ENCODE results near the gene MRPS15.

DNA sequence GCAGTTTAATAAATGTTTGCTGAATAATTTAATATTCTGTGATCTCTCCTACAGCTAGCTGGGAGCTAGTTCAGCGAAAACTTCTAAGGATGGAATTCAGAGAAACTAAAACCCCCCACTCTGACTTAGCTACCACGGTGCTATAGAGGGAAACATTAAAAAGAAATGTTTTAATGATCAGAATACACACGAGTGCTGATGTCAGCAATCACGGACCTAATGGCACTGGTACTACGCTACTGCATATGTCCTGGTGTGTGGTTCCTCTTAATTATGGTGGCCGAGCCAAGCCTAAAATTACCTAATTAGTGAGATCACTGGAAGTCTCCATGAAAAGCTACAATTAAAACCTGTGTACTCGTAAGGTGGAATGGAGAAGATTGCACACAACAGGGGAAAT lies 42.5 kb downstream of the MRPS15 start:
- TF ChIP-seq POLR2A (IDR thresholded peaks at IDR 0.05), result no peak
- TF ChIP-seq, protein P1, sequence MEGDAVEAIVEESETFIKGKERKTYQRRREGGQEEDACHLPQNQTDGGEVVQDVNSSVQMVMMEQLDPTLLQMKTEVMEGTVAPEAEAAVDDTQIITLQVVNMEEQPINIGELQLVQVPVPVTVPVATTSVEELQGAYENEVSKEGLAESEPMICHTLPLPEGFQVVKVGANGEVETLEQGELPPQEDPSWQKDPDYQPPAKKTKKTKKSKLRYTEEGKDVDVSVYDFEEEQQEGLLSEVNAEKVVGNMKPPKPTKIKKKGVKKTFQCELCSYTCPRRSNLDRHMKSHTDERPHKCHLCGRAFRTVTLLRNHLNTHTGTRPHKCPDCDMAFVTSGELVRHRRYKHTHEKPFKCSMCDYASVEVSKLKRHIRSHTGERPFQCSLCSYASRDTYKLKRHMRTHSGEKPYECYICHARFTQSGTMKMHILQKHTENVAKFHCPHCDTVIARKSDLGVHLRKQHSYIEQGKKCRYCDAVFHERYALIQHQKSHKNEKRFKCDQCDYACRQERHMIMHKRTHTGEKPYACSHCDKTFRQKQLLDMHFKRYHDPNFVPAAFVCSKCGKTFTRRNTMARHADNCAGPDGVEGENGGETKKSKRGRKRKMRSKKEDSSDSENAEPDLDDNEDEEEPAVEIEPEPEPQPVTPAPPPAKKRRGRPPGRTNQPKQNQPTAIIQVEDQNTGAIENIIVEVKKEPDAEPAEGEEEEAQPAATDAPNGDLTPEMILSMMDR (IDR thresholded peaks at IDR 0.05), result no peak
